H1 (cell line): ENCODE measurements around the gene SPRING1. TPM values are rescaled to one million over a fixed set of nuclear protein-coding genes. Genes with fewer than 3 reads are reported as not detected.

ENCODE experiments used
- CTCF ChIA-PET: fragments of 300-600 bp; sonication (Branson Sonifier 250); formaldehyde crosslinking; loops from one replicate; lab custom pipeline; 2021; ENCODE audit not compliant: partially characterized antibody; lab: Charles Lee
- POLR2A ChIA-PET: fragments of 300-600 bp; sonication (Branson Sonifier 250); formaldehyde crosslinking; loops from one replicate; lab custom pipeline; 2021; ENCODE audit warnings: inconsistent platforms; ENCODE audit not compliant: partially characterized antibody; lab: Charles Lee
- DNase-seq, 2 experiments: peaks; one replicate each; pipeline versions ENCODE4 v3.0.0 to v3.0.0-alpha.2; 2010 to 2022; ENCODE audit warnings: low spot score in 2 of 2, low read depth in 1 of 2, mixed read lengths in 1 of 2
- FAIRE-seq: peaks from 2 replicates; lab custom pipeline; 2011; peaks lifted over from hg19 to GRCh38; lab: Jason Lieb, UNC
- H2AFZ ChIP-seq: 2 replicates; pipeline ENCODE4 v1.8.1; 2012; ENCODE audit warnings: low read length, inconsistent platforms
- H2AK5ac ChIP-seq: 2 replicates; pipeline ENCODE4 v1.6.1; 2013; ENCODE audit warnings: low read depth, low read length
- H2BK120ac ChIP-seq: replicated peaks from 2 replicates; pipeline ENCODE3; 2013; ENCODE audit warnings: low read depth, low read length, inconsistent platforms
- H2BK12ac ChIP-seq: 2 replicates; pipeline ENCODE4 v1.6.1; 2013; ENCODE audit warnings: low read depth, low read length
- H2BK15ac ChIP-seq: 2 replicates; pipeline ENCODE4 v1.6.1; 2013; ENCODE audit warnings: low read length
- H2BK20ac ChIP-seq: 2 replicates; pipeline ENCODE4 v1.6.1; 2013; ENCODE audit warnings: low read length
- H2BK5ac ChIP-seq: 2 replicates; pipeline ENCODE4 v1.6.1; 2013; ENCODE audit warnings: low read depth, low read length
- H3K14ac ChIP-seq: 2 replicates; pipeline ENCODE4 v1.6.1; 2013; ENCODE audit warnings: inconsistent platforms; ENCODE audit not compliant: insufficient read length
- H3K18ac ChIP-seq: 2 replicates; pipeline ENCODE4 v1.6.1; 2013; ENCODE audit warnings: low read length; ENCODE audit errors: extremely low read depth
- H3K23ac ChIP-seq: 2 replicates; pipeline ENCODE4 v1.6.1; 2013; ENCODE audit warnings: inconsistent platforms; ENCODE audit not compliant: insufficient read length
- H3K23me2 ChIP-seq: 2 replicates; pipeline ENCODE4 v1.6.1; 2013; ENCODE audit warnings: low read depth, low read length
- H3K27ac ChIP-seq: 2 replicates; pipeline ENCODE4 v1.6.1; 2011; ENCODE audit warnings: low read depth, low read length, inconsistent platforms
- H3K27me3 ChIP-seq, 4 experiments: replicated peaks in 1 of 4; 1 replicate in 1 of 4; 2 replicates in 3 of 4; pipeline versions ENCODE4 v1.6.1 to v1.8.1; 2011 to 2013; ENCODE audit warnings: low read length in 3 of 4, mild to moderate bottlenecking in 3 of 4, inconsistent platforms in 2 of 4, mixed read lengths in 2 of 4, moderate library complexity in 1 of 4; ENCODE audit not compliant: control insufficient read depth in 3 of 4, insufficient read depth in 3 of 4; ENCODE audit errors: extremely low read depth in 1 of 4
- H3K36me3 ChIP-seq, 4 experiments: 2 replicates each; pipeline versions ENCODE4 v1.6.1 to v1.8.1; 2011 to 2013; ENCODE audit warnings: mild to moderate bottlenecking in 4 of 4, low read length in 3 of 4, moderate library complexity in 2 of 4, control low read depth in 1 of 4, inconsistent platforms in 1 of 4; ENCODE audit not compliant: insufficient read depth in 4 of 4, control insufficient read depth in 2 of 4
- H3K4ac ChIP-seq: replicated peaks from 2 replicates; pipeline ENCODE3; 2013; ENCODE audit warnings: low read length, low read depth, mixed read lengths, inconsistent platforms; ENCODE audit not compliant: insufficient read length
- H3K4me1 ChIP-seq, 4 experiments: replicated peaks in 1 of 4; 1 replicate in 1 of 4; 2 replicates in 3 of 4; pipeline versions ENCODE4 v1.6.1 to v1.8.1; 2011 to 2013; ENCODE audit warnings: low read length in 3 of 4, inconsistent platforms in 2 of 4, mixed read lengths in 1 of 4; ENCODE audit not compliant: insufficient read depth in 4 of 4, control insufficient read depth in 3 of 4
- H3K4me2 ChIP-seq, 2 experiments: 2 replicates each; pipeline versions ENCODE4 v1.6.1 to v1.8.1; 2011 to 2013; ENCODE audit warnings: low read depth in 2 of 2, low read length in 2 of 2, control low read depth in 1 of 2, inconsistent platforms in 1 of 2, mild to moderate bottlenecking in 1 of 2; ENCODE audit not compliant: insufficient read depth in 1 of 2
- H3K4me3 ChIP-seq, 4 experiments: fragments of 200-600, 300-600 bp in 1 of 4; sonication (generic), shearing (Covaris generic), sonication (Bioruptor Twin) in 1 of 4; 2 replicates each; pipeline versions ENCODE4 v1.5.1 to v1.8.1; 2011 to 2016; ENCODE audit warnings: low read length in 4 of 4, low read depth in 3 of 4, control low read depth in 2 of 4, inconsistent platforms in 2 of 4, mild to moderate bottlenecking in 2 of 4, mixed read lengths in 1 of 4, moderate library complexity in 1 of 4; ENCODE audit not compliant: insufficient read depth in 2 of 4; ENCODE audit errors: extremely low read depth in 1 of 4
- H3K56ac ChIP-seq: replicated peaks from 2 replicates; pipeline ENCODE3; 2013; ENCODE audit warnings: low read depth, mild to moderate bottlenecking, mixed read lengths, low read length, inconsistent platforms; ENCODE audit not compliant: insufficient read length
- H3K79me1 ChIP-seq: 2 replicates; pipeline ENCODE4 v1.6.1; 2013; ENCODE audit warnings: low read depth, low read length, control low read depth
- H3K79me2 ChIP-seq, 2 experiments: 2 replicates each; pipeline versions ENCODE4 v1.6.1 to v1.8.1; 2012 to 2013; ENCODE audit warnings: low read length in 2 of 2, mild to moderate bottlenecking in 2 of 2, inconsistent platforms in 1 of 2; ENCODE audit not compliant: insufficient read depth in 2 of 2, control insufficient read depth in 1 of 2
- H3K9ac ChIP-seq, 4 experiments: replicated peaks in 1 of 4; 1 replicate in 1 of 4; 2 replicates in 3 of 4; pipeline versions ENCODE4 v1.6.1 to v1.8.1; 2011 to 2013; ENCODE audit warnings: low read depth in 3 of 4, low read length in 3 of 4, control low read depth in 2 of 4, mild to moderate bottlenecking in 2 of 4, moderate library complexity in 2 of 4, inconsistent platforms in 1 of 4; ENCODE audit errors: extremely low read depth in 1 of 4
- H3K9me3 ChIP-seq, 2 experiments: 2 replicates each; pipeline versions ENCODE4 v1.6.1 to v1.8.1; 2012 to 2013; ENCODE audit warnings: mild to moderate bottlenecking in 2 of 2, moderate library complexity in 2 of 2, control low read depth in 1 of 2, inconsistent platforms in 1 of 2, low read depth in 1 of 2, low read length in 1 of 2, mixed read lengths in 1 of 2; ENCODE audit not compliant: insufficient read depth in 2 of 2
- H4K20me1 ChIP-seq, 2 experiments: replicated peaks in 1 of 2; 2 replicates each; pipeline versions ENCODE3 to v1.8.1; 2011 to 2013; ENCODE audit warnings: inconsistent platforms in 2 of 2, low read length in 2 of 2, mild to moderate bottlenecking in 1 of 2; ENCODE audit not compliant: insufficient read depth in 2 of 2, control insufficient read depth in 1 of 2
- H4K5ac ChIP-seq: 2 replicates; pipeline ENCODE4 v1.6.1; 2013; ENCODE audit warnings: low read length, low read depth, mixed read lengths, inconsistent platforms; ENCODE audit not compliant: insufficient read length
- H4K8ac ChIP-seq: 2 replicates; pipeline ENCODE4 v1.8.0; 2013; ENCODE audit warnings: mild to moderate bottlenecking, moderate library complexity, low read length, inconsistent platforms; ENCODE audit not compliant: insufficient read depth; ENCODE audit errors: extremely low read depth
- H4K91ac ChIP-seq: replicated peaks from 2 replicates; pipeline ENCODE3; 2013; ENCODE audit warnings: low read length, mixed read lengths, inconsistent platforms; ENCODE audit not compliant: insufficient read length
- ATF3 ChIP-seq: IDR thresholded peaks from 2 replicates; pipeline ENCODE4 v1.6.1; 2011; ENCODE audit warnings: low read depth, mild to moderate bottlenecking, low read length; ENCODE audit not compliant: insufficient read depth
- HDAC2 ChIP-seq, 2 experiments: fragments of 300-600 bp in 1 of 2; sonication (generic) in 1 of 2; IDR thresholded peaks; 2 replicates each; pipeline ENCODE4 v1.6.1; 2011 to 2012; ENCODE audit warnings: low read depth in 2 of 2, low read length in 2 of 2, mild to moderate bottlenecking in 2 of 2, moderate library complexity in 2 of 2, borderline replicate concordance in 1 of 2, inconsistent platforms in 1 of 2
- NANOG ChIP-seq: IDR thresholded peaks from 2 replicates; pipeline ENCODE4 v1.6.1; 2011; ENCODE audit warnings: low read length, low read depth, mild to moderate bottlenecking, inconsistent platforms; ENCODE audit not compliant: insufficient read depth, poor library complexity, severe bottlenecking
- POLR2A ChIP-seq, 2 experiments: IDR thresholded peaks; 1 replicate in 1 of 2; 2 replicates in 1 of 2; pipeline ENCODE4 v1.6.1; 2011; ENCODE audit warnings: low read depth in 2 of 2, low read length in 2 of 2, mild to moderate bottlenecking in 2 of 2; ENCODE audit errors: control extremely low read depth in 1 of 2
- POU5F1 ChIP-seq: IDR thresholded peaks from 2 replicates; pipeline ENCODE4 v1.6.1; 2011; ENCODE audit warnings: low read depth, mild to moderate bottlenecking, low read length, moderate library complexity
- RBBP5 ChIP-seq: IDR thresholded peaks from 2 replicates; pipeline ENCODE4 v1.7.1; 2012; ENCODE audit warnings: low read depth, mild to moderate bottlenecking, inconsistent platforms, low read length, moderate library complexity, borderline replicate concordance
- RFX5 ChIP-seq: IDR thresholded peaks from 2 replicates; pipeline ENCODE4 v1.6.1; 2011; ENCODE audit warnings: low read depth, low read length, improper control_type of control experiment, borderline replicate concordance
- SAP30 ChIP-seq: fragments of 300-600 bp; sonication (generic); IDR thresholded peaks from 2 replicates; pipeline ENCODE4 v1.7.1; 2012; ENCODE audit warnings: low read length, moderate library complexity, mild to moderate bottlenecking, inconsistent platforms; ENCODE audit not compliant: insufficient read depth, insufficient replicate concordance
- SIRT6 ChIP-seq: IDR thresholded peaks from one replicate; pipeline ENCODE4 v1.7.1; 2012; ENCODE audit warnings: low read length, inconsistent platforms
- TEAD4 ChIP-seq: IDR thresholded peaks from 2 replicates; pipeline ENCODE4 v1.6.1; 2012; ENCODE audit warnings: low read depth, low read length, inconsistent platforms, mixed read lengths
- WGBS, 2 experiments: shearing (Covaris generic) in 1 of 2; methylation state at CpG; one replicate each; pipeline versions ENCODE4 v1.1.6 to v1.1.7; 2013 to 2015; ENCODE audit warnings: low lambda C conversion rate in 2 of 2, mixed read lengths in 2 of 2, inconsistent platforms in 1 of 2, low coverage in 1 of 2, missing lambda C conversion rate in 1 of 2; ENCODE audit not compliant: insufficient replicate concordance in 2 of 2, insufficient coverage in 1 of 2, insufficient read length in 1 of 2; ENCODE audit errors: extremely low coverage in 1 of 2, missing lambda C conversion rate in 1 of 2; 5-methylcytosine and 5-hydroxymethylcytosine counted together
- polyA plus RNA-seq, 7 experiments: library from polyadenylated mRNA; depleted of rRNA in 3 of 7; stranded (reverse) in 5 of 7; unstranded in 2 of 7; fragments of >200 nt in 5 of 7; fragments of 200-250 nt in 2 of 7; gene quantifications; 1 replicate in 5 of 7; 2 replicates in 1 of 7; 4 replicates in 1 of 7; pipeline versions ENCODE4 v1.2.1 to v1.2.3, GENCODE V29; 2011 to 2013; ENCODE audit warnings: missing spikeins in 2 of 7, mixed read lengths in 2 of 7
- total RNA-seq: library from RNA; stranded (reverse); fragmentation: NEBNext Ultra II Directional; extraction: Animal tissue kit (Norgen Biotek cat#: 25700); gene quantifications from 2 replicates; pipeline ENCODE4 v1.2.1, GENCODE V29; 2021

SPRING1 gene
- total and polyA plus RNA-seq, 2 of the 8 experiments (the other 6 are each of a cell fraction or from before 2014, with no cell fraction given): 14.3 to 46.5 TPM

DNA sequence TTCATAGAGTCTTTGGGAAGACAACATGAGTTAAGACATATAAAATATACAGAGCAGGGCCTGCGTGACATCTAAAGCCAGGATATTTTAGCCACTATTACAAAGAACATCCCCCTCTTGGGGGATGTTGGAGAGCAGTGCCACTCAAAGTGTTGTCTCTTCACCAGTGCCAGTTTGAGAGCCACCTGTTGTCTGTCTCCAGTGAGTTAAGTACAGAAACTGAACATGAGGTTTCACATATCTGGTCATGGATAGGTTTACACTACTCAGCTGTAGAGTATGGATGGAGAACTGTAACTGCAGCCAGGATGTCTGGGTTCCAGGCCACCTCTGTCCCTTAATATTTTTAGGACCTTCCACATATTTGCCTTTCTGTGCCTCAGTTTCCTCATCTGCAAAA, 39.4 kb upstream of the SPRING1 start:
- no peak overlapping the region for H2AK5ac ChIP-seq
- no peak overlapping the region for H4K5ac ChIP-seq
- no peak overlapping the region for H2BK120ac ChIP-seq
- ChIA-PET CTCF (interaction anchor here (1.5 to 2.5 kb wide), 2 partner anchors 8 to 12 kb away, joined by 4 to 8 read pairs; no protein-coding TSS in a partner anchor), POLR2A (interaction anchor here (1.2 kb wide), 1 partner anchor 18 kb away, joined by 3 read pairs; no protein-coding TSS in a partner anchor)
- H3K4me1 ChIP-seq: no peaks in the 10 kb centered on the region; a peak in 1 of 7 replicates
- DNase-seq: no peak
- no peak overlapping the region for H3K14ac ChIP-seq
- no peak for FAIRE-seq
- WGBS, 2 experiments: 78% methylated on average over 1 of the region's 1 CpG; no CpG with 5 or more reads in 1 of the 2 experiments
- no peak overlapping the region for H3K9ac ChIP-seq
- no peak overlapping the region for H3K4ac ChIP-seq
- no peak overlapping the region for H2BK5ac ChIP-seq
- H3K18ac ChIP-seq: no peak overlapping the region
- H2BK15ac ChIP-seq: no peak overlapping the region
- TF ChIP-seq RFX5 (no peak), POU5F1 (no peak), POLR2A (IDR thresholded peaks at IDR 0.05; ENCODE audit: control extremely low read depth in 1 of 2, low read depth in 2 of 2, low read length in 2 of 2) (no peak), SIRT6 (no peak), ATF3 (no peak), TEAD4 (no peak), HDAC2 (IDR thresholded peaks at IDR 0.05; ENCODE audit: borderline replicate concordance in 1 of 2, low read depth in 2 of 2, low read length in 2 of 2) (no peak), SAP30 (no peak), NANOG (no peak), RBBP5 (no peak)
- H3K27ac ChIP-seq: no peak overlapping the region
- no peak overlapping the region for H2BK20ac ChIP-seq
- no peak overlapping the region for H4K91ac ChIP-seq
- no peak overlapping the region for H3K4me3 ChIP-seq
- H3K36me3 ChIP-seq: peaks cover 4 to 20% (median 14%) of the 10 kb centered on the region in 4 experiments; a peak in 6 of 8 replicates
- H3K23me2 ChIP-seq: no peaks in the 10 kb centered on the region
- no peak overlapping the region for H2AFZ ChIP-seq
- no peak overlapping the region for H4K8ac ChIP-seq
- H3K79me2 ChIP-seq: no peaks in the 10 kb centered on the region
- H3K56ac ChIP-seq: no peak overlapping the region
- H3K9me3 ChIP-seq: no peaks in the 10 kb centered on the region
- H3K79me1 ChIP-seq: no peaks in the 10 kb centered on the region
- H4K20me1 ChIP-seq: peaks cover 0 to 1% of the 10 kb centered on the region in 2 experiments
- no peaks in the 10 kb centered on the region for H3K27me3 ChIP-seq
- no peak overlapping the region for H2BK12ac ChIP-seq
- H3K4me2 ChIP-seq: no peak overlapping the region
- H3K23ac ChIP-seq: no peak overlapping the region
